GM19455 (cell line): ENCODE measurements around the gene SCIN.
"Not testable (repeated sequence)": the region's sequence is repeated elsewhere in the genome, so short reads cannot be mapped to it uniquely, and the experiment has no call there.

ENCODE experiments used
- ATAC-seq: cut with Tn5 transposase; IDR thresholded peaks from one replicate; pipeline ENCODE4 v1.9.1; 2021; ENCODE audit not compliant: unreplicated experiment

SCIN gene

GRCh38 chr7:12570534-12571461 is at the start of gene SCIN:
TSS of gene SCIN (plus strand) at chr7:12570720. CDS start at chr7:12570787, 67 bp downstream.
- no peak for ATAC-seq

- no peak for ATAC-seq
Observed at GRCh38 chr7:12524794-12525386, 45.6 kb upstream of the SCIN start.

- ATAC-seq: not testable (repeated sequence)
Observed at GRCh38 chr7:12526693-12527092, 43.8 kb upstream of the SCIN start.

- ATAC-seq: not testable (repeated sequence)
Observed at GRCh38 chr7:12527670-12528069, 42.9 kb upstream of the SCIN start.

GRCh38 chr7:12529971-12530710 is 40.4 kb upstream of the SCIN start:
- ATAC-seq: no peak

GRCh38 chr7:12531784-12532183 is 38.7 kb upstream of the SCIN start:
- ATAC-seq: no peak

GRCh38 chr7:12534046-12534445 is 36.5 kb upstream of the SCIN start:
- no peak for ATAC-seq

GRCh38 chr7:12539681-12540080 is 30.8 kb upstream of the SCIN start:
- ATAC-seq: no peak

- ATAC-seq: no peak
Observed at GRCh38 chr7:12540850-12541249, 29.7 kb upstream of the SCIN start.

- no peak for ATAC-seq
Observed at GRCh38 chr7:12543586-12543985, 26.9 kb upstream of the SCIN start.

- no peak for ATAC-seq
Observed at GRCh38 chr7:12549106-12549505, 21.4 kb upstream of the SCIN start.

GRCh38 chr7:12550956-12551355 is 19.6 kb upstream of the SCIN start:
- no peak for ATAC-seq

- ATAC-seq: no peak
Observed at GRCh38 chr7:12552876-12553275, 17.6 kb upstream of the SCIN start.

- no peak for ATAC-seq
Observed at GRCh38 chr7:12553416-12553815, 17.1 kb upstream of the SCIN start.

GRCh38 chr7:12554351-12554750 is 16.2 kb upstream of the SCIN start:
- no peak for ATAC-seq

- ATAC-seq: no peak
Observed at GRCh38 chr7:12554872-12555271, 15.6 kb upstream of the SCIN start.

- not testable (repeated sequence) for ATAC-seq
Observed at GRCh38 chr7:12555695-12556094, 14.8 kb upstream of the SCIN start.

- not testable (repeated sequence) for ATAC-seq
Observed at GRCh38 chr7:12556139-12556792, 14.3 kb upstream of the SCIN start.

- no peak for ATAC-seq
Observed at GRCh38 chr7:12557282-12557681, 13.2 kb upstream of the SCIN start.

- ATAC-seq: no peak
Observed at GRCh38 chr7:12564996-12565764, 5.3 kb upstream of the SCIN start.
